ENCODE data around the gene BYSL.

DNA sequence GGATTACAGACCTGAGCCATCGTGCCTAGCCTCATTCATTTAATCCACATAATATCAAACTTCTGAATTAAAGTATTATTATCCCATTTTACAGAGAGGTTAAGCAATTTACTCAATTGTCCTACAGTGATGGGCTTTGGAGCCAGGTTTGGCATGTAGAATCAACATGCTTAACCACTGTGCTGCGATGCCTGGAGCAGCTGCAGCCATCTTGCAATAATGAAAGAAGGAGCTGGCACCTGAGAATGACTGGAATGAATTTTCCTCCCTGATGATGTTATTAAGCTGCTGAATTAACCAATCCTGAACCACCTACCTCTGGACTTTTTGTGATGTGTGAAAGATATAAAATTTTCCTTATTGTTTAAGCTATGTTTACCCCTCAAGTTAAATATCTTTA lies 33.4 kb downstream of the BYSL start:
- TF ChIP-seq EZH2phosphoT487 (IDR thresholded peaks at IDR 0.05; ENCODE audit: borderline replicate concordance, low read depth, low read length) = no peak
- TF ChIP-seq CTCF (conservative IDR thresholded peaks at IDR 0.05; ENCODE audit: low read length) = no peak
